NCI-H446 treated with DMSO at 0.1 percent for 48 hours (cell line): Measurements from ENCODE around the gene FUT7.

ENCODE experiments used
- DNase-seq: peaks from one replicate; lab custom pipeline; 2025; lab: John Stamatoyannopoulos, UW

FUT7 gene

GRCh38 chr9:137001857-137002645 lies 29.8 kb downstream of the FUT7 start:
- no peak for DNase-seq

- no peak for DNase-seq
Measured at GRCh38 chr9:137000177-137000930, 31.5 kb downstream of the FUT7 start.

- no peak for DNase-seq
Measured at GRCh38 chr9:136997830-136998234, 34.1 kb downstream of the FUT7 start.

- no peak for DNase-seq
Measured at GRCh38 chr9:136997371-136997770, 34.5 kb downstream of the FUT7 start.

GRCh38 chr9:136996361-136997292 lies 35.3 kb downstream of the FUT7 start, which contains the start of gene CLIC3:
Gene CLIC3 (minus strand): TSS chr9:136996568. CDS start chr9:136996543, 25 bp downstream.
- no peak for DNase-seq

GRCh38 chr9:136995772-136996311 lies 36.0 kb downstream of the FUT7 start:
- no peak for DNase-seq

GRCh38 chr9:136995362-136995761 lies 36.5 kb downstream of the FUT7 start:
- DNase-seq: no peak

GRCh38 chr9:136994888-136995230 lies 37.0 kb downstream of the FUT7 start:
- no peak for DNase-seq

GRCh38 chr9:136994180-136994887 lies 37.6 kb downstream of the FUT7 start:
- no peak for DNase-seq

GRCh38 chr9:136992819-136993369 lies 39.0 kb downstream of the FUT7 start:
- no peak for DNase-seq

GRCh38 chr9:136991993-136992818 lies 39.7 kb downstream of the FUT7 start, which contains the start of gene PAXX:
Gene PAXX (plus strand): TSS chr9:136992422. CDS start chr9:136992444, 22 bp downstream.
- DNase-seq: peak; percentile 38

- no peak for DNase-seq
Measured at GRCh38 chr9:136990242-136990911, 41.5 kb downstream of the FUT7 start.

- DNase-seq: no peak
Measured at GRCh38 chr9:136988872-136989271, 43.0 kb downstream of the FUT7 start.

- no peak for DNase-seq
Measured at GRCh38 chr9:136985853-136986252, 46.0 kb downstream of the FUT7 start.

- DNase-seq: no peak
Measured at GRCh38 chr9:136985027-136985602, 46.8 kb downstream of the FUT7 start.

- no peak for DNase-seq
Measured at GRCh38 chr9:136984464-136985026, 47.3 kb downstream of the FUT7 start.

- no peak for DNase-seq
Measured at GRCh38 chr9:136983656-136984314, 48.1 kb downstream of the FUT7 start.

- DNase-seq: no peak
Measured at GRCh38 chr9:136983167-136983566, 48.7 kb downstream of the FUT7 start.
